ENCODE measurements around the gene CFAP46. TPM values are rescaled to one million over a fixed set of nuclear protein-coding genes. Genes with fewer than 3 reads are reported as not detected.

The CFAP46 gene
- total RNA-seq, 2 experiments from 2014 or later, result not detected

- CTCF ChIA-PET (ENCODE audit: unreplicated experiment), result no interaction called here
- H3K79me2 ChIP-seq (ENCODE audit: insufficient read depth, low read depth, low read length), result no peaks in the 10 kb centered on the region
- intact Hi-C loops (cut with micrococcal nuclease; ENCODE audit: unreplicated experiment), result no loop called here
- POLR2A ChIA-PET, result no interaction called here
- DNase-seq (ENCODE audit: low spot score), result no peak
- H3K4me3 ChIP-seq (ENCODE audit: low read depth, low read length, poor library complexity, severe bottlenecking), result no peak overlapping the region
- H3K4me2 ChIP-seq (ENCODE audit: low read length), result no peak overlapping the region
- H3K27ac ChIP-seq (ENCODE audit: low read depth, low read length, poor library complexity, severe bottlenecking), result no peak overlapping the region
- no TSS peak for BruUV-seq (replicated peaks)
- no peak overlapping the region for H2AFZ ChIP-seq (ENCODE audit: low read length)
- no peaks in the 10 kb centered on the region for H3K36me3 ChIP-seq (ENCODE audit: insufficient read depth, low read length)
- H3K9me2 ChIP-seq (ENCODE audit: insufficient read depth, low read length), result no peaks in the 10 kb centered on the region
- TF ChIP-seq EZH2phosphoT487 (IDR thresholded peaks at IDR 0.05; ENCODE audit: borderline replicate concordance, low read depth, low read length), result no peak
- TF ChIP-seq, protein P1, sequence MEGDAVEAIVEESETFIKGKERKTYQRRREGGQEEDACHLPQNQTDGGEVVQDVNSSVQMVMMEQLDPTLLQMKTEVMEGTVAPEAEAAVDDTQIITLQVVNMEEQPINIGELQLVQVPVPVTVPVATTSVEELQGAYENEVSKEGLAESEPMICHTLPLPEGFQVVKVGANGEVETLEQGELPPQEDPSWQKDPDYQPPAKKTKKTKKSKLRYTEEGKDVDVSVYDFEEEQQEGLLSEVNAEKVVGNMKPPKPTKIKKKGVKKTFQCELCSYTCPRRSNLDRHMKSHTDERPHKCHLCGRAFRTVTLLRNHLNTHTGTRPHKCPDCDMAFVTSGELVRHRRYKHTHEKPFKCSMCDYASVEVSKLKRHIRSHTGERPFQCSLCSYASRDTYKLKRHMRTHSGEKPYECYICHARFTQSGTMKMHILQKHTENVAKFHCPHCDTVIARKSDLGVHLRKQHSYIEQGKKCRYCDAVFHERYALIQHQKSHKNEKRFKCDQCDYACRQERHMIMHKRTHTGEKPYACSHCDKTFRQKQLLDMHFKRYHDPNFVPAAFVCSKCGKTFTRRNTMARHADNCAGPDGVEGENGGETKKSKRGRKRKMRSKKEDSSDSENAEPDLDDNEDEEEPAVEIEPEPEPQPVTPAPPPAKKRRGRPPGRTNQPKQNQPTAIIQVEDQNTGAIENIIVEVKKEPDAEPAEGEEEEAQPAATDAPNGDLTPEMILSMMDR (conservative IDR thresholded peaks at IDR 0.05; ENCODE audit: low read length), result no peak
- no peaks in the 10 kb centered on the region for H3K4me1 ChIP-seq (ENCODE audit: insufficient read depth, low read length, poor library complexity, severe bottlenecking)
- no peaks in the 10 kb centered on the region for H3K9me3 ChIP-seq (ENCODE audit: low read length)
- H4K20me1 ChIP-seq (ENCODE audit: insufficient read depth, low read length), result no peaks in the 10 kb centered on the region
These were observed 33.7 kb upstream of the CFAP46 start for GRCh38 chr10:132975831-132976682.

- H3K79me2 ChIP-seq (ENCODE audit: insufficient read depth, low read depth, low read length), result no peaks in the 10 kb centered on the region
- H3K9me3 ChIP-seq (ENCODE audit: low read length), result no peaks in the 10 kb centered on the region
- no peaks in the 10 kb centered on the region for H3K36me3 ChIP-seq (ENCODE audit: insufficient read depth, low read length)
- BruUV-seq (replicated peaks), result no TSS peak
- no peak overlapping the region for H2AFZ ChIP-seq (ENCODE audit: low read length)
- no peak for TF ChIP-seq EZH2phosphoT487 (IDR thresholded peaks at IDR 0.05; ENCODE audit: borderline replicate concordance, low read depth, low read length)
- no peaks in the 10 kb centered on the region for H4K20me1 ChIP-seq (ENCODE audit: insufficient read depth, low read length)
- H3K4me3 ChIP-seq (ENCODE audit: low read depth, low read length, poor library complexity, severe bottlenecking), result no peak overlapping the region
- H3K9me2 ChIP-seq (ENCODE audit: insufficient read depth, low read length), result no peaks in the 10 kb centered on the region
- H3K4me2 ChIP-seq (ENCODE audit: low read length), result no peak overlapping the region
- CTCF ChIA-PET (ENCODE audit: unreplicated experiment), result no interaction called here
- H3K4me1 ChIP-seq (ENCODE audit: insufficient read depth, low read length, poor library complexity, severe bottlenecking), result no peaks in the 10 kb centered on the region
- POLR2A ChIA-PET, result no interaction called here
- H3K27ac ChIP-seq (ENCODE audit: low read depth, low read length, poor library complexity, severe bottlenecking), result no peak overlapping the region
- intact Hi-C loops (cut with micrococcal nuclease; ENCODE audit: unreplicated experiment), result no loop called here
- DNase-seq (ENCODE audit: low spot score), result no peak
These were observed 32.8 kb upstream of the CFAP46 start for GRCh38 chr10:132974886-132975830.

- intact Hi-C loops (cut with micrococcal nuclease; ENCODE audit: unreplicated experiment), result no loop called here
- Histone ChIP-seq H3K9me3 (ENCODE audit: low read length) (no peaks in the 10 kb centered on the region), H3K27ac (ENCODE audit: low read depth, low read length, poor library complexity, severe bottlenecking) (no peak overlapping the region), H3K9me2 (ENCODE audit: insufficient read depth, low read length) (no peaks in the 10 kb centered on the region), H3K4me2 (ENCODE audit: low read length) (no peak overlapping the region), H3K4me3 (ENCODE audit: low read depth, low read length, poor library complexity, severe bottlenecking) (no peak overlapping the region), H3K4me1 (ENCODE audit: insufficient read depth, low read length, poor library complexity, severe bottlenecking) (no peaks in the 10 kb centered on the region), H3K79me2 (ENCODE audit: insufficient read depth, low read depth, low read length) (no peaks in the 10 kb centered on the region), H2AFZ (ENCODE audit: low read length) (no peak overlapping the region), H3K36me3 (ENCODE audit: insufficient read depth, low read length) (no peaks in the 10 kb centered on the region), H4K20me1 (ENCODE audit: insufficient read depth, low read length) (no peaks in the 10 kb centered on the region)
- CTCF ChIA-PET (ENCODE audit: unreplicated experiment), result no interaction called here
- POLR2A ChIA-PET, result no interaction called here
- no TSS peak for BruUV-seq (replicated peaks)
- TF ChIP-seq, protein P1 (conservative IDR thresholded peaks at IDR 0.05; ENCODE audit: low read length), result no peak
- TF ChIP-seq EZH2phosphoT487 (IDR thresholded peaks at IDR 0.05; ENCODE audit: borderline replicate concordance, low read depth, low read length), result no peak
- no peak for DNase-seq (ENCODE audit: low spot score)
These were observed 32.0 kb upstream of the CFAP46 start for GRCh38 chr10:132974249-132974796.
